GM12874 (cell line): Measurements from ENCODE around the gene PYGO2.

Source experiments
- CTCF ChIP-seq: IDR thresholded peaks from 2 replicates; pipeline ENCODE4 v1.5.1; 2011; ENCODE audit warnings: low read depth, mild to moderate bottlenecking, control low read depth, low read length, moderate library complexity; ENCODE audit not compliant: insufficient read depth

PYGO2 gene

GRCh38 chr1:154945160-154945961, 16.2 kb downstream of the PYGO2 start:
- no peak for TF ChIP-seq CTCF

GRCh38 chr1:154944401-154945159, 17.0 kb downstream of the PYGO2 start:
- no peak for TF ChIP-seq CTCF

GRCh38 chr1:154943649-154944400, 17.8 kb downstream of the PYGO2 start:
- peak; percentile 87 for TF ChIP-seq CTCF

- TF ChIP-seq CTCF, result no peak
Observed at GRCh38 chr1:154941333-154942013, 20.1 kb downstream of the PYGO2 start.

- TF ChIP-seq CTCF, result no peak
Observed at GRCh38 chr1:154940651-154941194, 20.9 kb downstream of the PYGO2 start.

GRCh38 chr1:154940213-154940560, 21.4 kb downstream of the PYGO2 start:
- TF ChIP-seq CTCF, result no peak
